CD4-positive, CD25-positive, alpha-beta regulatory T cell (primary cell): ENCODE data around the gene ISOC2. TPM values are rescaled to one million over a fixed set of nuclear protein-coding genes. Genes with fewer than 3 reads are reported as not detected.
A peak's percentile ranks its signal among the peaks of the same experiment; 100 is the strongest.
"Not testable (repeated sequence)": the region's sequence is repeated elsewhere in the genome, so short reads cannot be mapped to it uniquely, and the experiment has no call there.

Experiments used
- ATAC-seq, 2 donors: fragments of 150-1000 bp; cut with Tn5 transposase; one replicate each; pipeline ENCODE4 v1.10.0; 2021; ENCODE audit warnings: low read depth in 2 of 2, moderate number of reproducible peaks in 2 of 2, moderate library complexity in 1 of 2
- DNase-seq, 3 donors: peaks; one replicate each; pipeline versions ENCODE4 v3.0.0 to v3.0.0-alpha.2; 2012 to 2022; ENCODE audit warnings: mixed read lengths in 1 of 3
- H3K27ac ChIP-seq: one replicate; pipeline ENCODE4 v1.7.0; 2013; ENCODE audit warnings: mild to moderate bottlenecking, low read length; ENCODE audit not compliant: insufficient read depth, poor library complexity, severe bottlenecking
- H3K27me3 ChIP-seq: one replicate; pipeline ENCODE4 v1.7.0; 2013; ENCODE audit warnings: low read length; ENCODE audit not compliant: control insufficient read depth, insufficient read depth
- H3K36me3 ChIP-seq: one replicate; pipeline ENCODE4 v1.7.0; 2013; ENCODE audit warnings: mild to moderate bottlenecking, low read length, moderate library complexity; ENCODE audit not compliant: control insufficient read depth, insufficient read depth
- H3K4me1 ChIP-seq: 2 replicates; pipeline ENCODE4 v1.7.0; 2013; ENCODE audit warnings: mild to moderate bottlenecking, low read length; ENCODE audit not compliant: insufficient read depth, control insufficient read depth, poor library complexity, severe bottlenecking
- H3K4me3 ChIP-seq: one replicate; pipeline ENCODE4 v1.7.0; 2013; ENCODE audit warnings: low read depth, mild to moderate bottlenecking, low read length, moderate library complexity
- H3K9me3 ChIP-seq, 2 experiments: 1 replicate in 1 of 2; 2 replicates in 1 of 2; pipeline ENCODE4 v1.7.0; 2013; ENCODE audit warnings: low read length in 2 of 2, mild to moderate bottlenecking in 1 of 2, moderate library complexity in 1 of 2; ENCODE audit not compliant: control insufficient read depth in 2 of 2
- H3K27ac Mint-ChIP-seq, 3 donors: one replicate each; pipeline ENCODE4 v1.8.0; 2020 to 2022; ENCODE audit warnings: mild to moderate bottlenecking in 3 of 3, mixed read lengths in 3 of 3, moderate library complexity in 2 of 3
- H3K27me3 Mint-ChIP-seq: one replicate; pipeline ENCODE4 v1.8.0; 2022; ENCODE audit warnings: mild to moderate bottlenecking, mixed read lengths
- H3K36me3 Mint-ChIP-seq: one replicate; pipeline ENCODE4 v1.8.0; 2020; ENCODE audit warnings: mixed read lengths
- H3K4me1 Mint-ChIP-seq, 4 donors: one replicate each; pipeline ENCODE4 v1.8.0; 2020 to 2022; ENCODE audit warnings: mixed read lengths in 4 of 4, mild to moderate bottlenecking in 1 of 4
- H3K4me3 Mint-ChIP-seq, 4 donors: one replicate each; pipeline ENCODE4 v1.8.0; 2020 to 2022; ENCODE audit warnings: mild to moderate bottlenecking in 4 of 4, mixed read lengths in 4 of 4, moderate library complexity in 3 of 4
- H3K9me3 Mint-ChIP-seq, 7 donors: one replicate each; pipeline ENCODE4 v1.8.0; 2020 to 2022; ENCODE audit warnings: mixed read lengths in 7 of 7, mild to moderate bottlenecking in 3 of 7, moderate library complexity in 2 of 7
- polyA plus RNA-seq, 4 donors: library from polyadenylated mRNA; unstranded; fragments of 300-500 nt; fragmentation: Illumina TruSeq; gene quantifications; one replicate each; pipeline ENCODE4 v1.2.3, GENCODE V29; 2021
- total RNA-seq: library from RNA; stranded (reverse); gene quantifications from one replicate; pipeline ENCODE4 v1.2.3, GENCODE V29; 2022

Gene ISOC2
- total and polyA plus RNA-seq, 5 donors from 2014 or later = 6.3 to 34.1 (median 24.9) TPM

DNA sequence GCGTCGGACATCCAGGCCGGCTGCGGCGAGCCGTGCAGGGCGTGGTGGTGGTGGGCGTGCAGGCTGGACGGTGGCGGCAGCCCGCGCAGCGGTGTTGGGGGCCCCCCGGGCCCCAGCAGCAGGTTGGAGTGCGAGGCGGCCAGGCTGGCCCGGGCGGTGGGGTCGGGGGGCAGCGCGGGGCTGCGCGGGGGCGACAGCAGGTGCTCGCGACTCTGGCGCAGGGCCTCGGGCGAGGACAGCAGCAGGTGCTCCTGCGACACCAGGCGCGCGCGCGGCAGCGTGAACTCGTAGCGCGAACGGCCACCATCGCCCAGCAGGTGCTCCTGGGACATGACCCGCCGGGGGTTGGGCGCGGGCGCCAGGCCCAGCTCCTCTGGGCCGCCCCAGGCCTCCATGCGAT is 28.1 kb downstream of the ISOC2 start:
- ATAC-seq = no peak
- Histone ChIP-seq H3K4me1 (no peaks in the 10 kb centered on the region), H3K36me3 (no peaks in the 10 kb centered on the region), H3K4me3 (no peak overlapping the region), H3K27ac (no peak overlapping the region), H3K9me3 (no peaks in the 10 kb centered on the region), H3K27me3 (peaks cover 13% of the 10 kb centered on the region)
- H3K4me1 Mint-ChIP-seq = peaks cover 0 to 2% (median 0%) of the 10 kb centered on the region in 4 donors
- peaks cover 0 to 5% (median 0%) of the 10 kb centered on the region in 7 donors for H3K9me3 Mint-ChIP-seq
- H3K27me3 Mint-ChIP-seq = peaks cover 35% of the 10 kb centered on the region
- H3K27ac Mint-ChIP-seq = no peak overlapping the region
- DNase-seq = no peak
- no peak overlapping the region for H3K4me3 Mint-ChIP-seq
- no peaks in the 10 kb centered on the region for H3K36me3 Mint-ChIP-seq

DNA sequence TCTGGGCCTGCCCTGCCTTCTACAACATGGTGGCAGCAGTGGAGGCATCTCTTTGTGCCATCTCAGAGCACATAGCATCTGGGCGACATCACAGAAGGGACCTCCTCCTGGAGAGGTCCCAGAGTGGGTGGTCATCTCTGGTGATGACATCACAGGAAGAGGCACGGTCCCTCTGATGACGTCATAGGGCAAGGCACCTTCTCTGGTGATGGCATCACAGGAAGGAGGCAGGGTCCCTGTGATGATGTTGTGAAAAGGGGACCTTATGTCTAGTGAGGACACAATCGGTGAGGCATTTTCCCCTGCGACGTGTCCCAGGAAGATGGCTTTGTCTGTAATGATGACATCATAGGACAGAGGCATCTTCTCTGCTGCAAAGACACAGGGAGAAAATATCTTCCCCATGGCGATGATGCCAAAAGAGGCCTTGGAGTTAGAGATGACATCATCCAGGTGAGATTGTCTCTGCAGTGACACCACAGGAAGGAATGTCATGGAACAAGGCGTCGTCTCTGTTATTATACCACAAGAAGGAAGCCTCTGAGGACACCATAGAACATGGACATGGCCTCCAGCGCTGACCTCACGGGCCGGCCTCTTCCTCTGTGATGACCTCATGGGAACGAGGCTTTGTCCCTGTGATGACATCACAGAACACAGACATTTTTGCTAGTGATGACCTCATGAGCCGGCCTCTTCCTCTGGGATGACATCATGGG is 29.0 kb downstream of the ISOC2 start:
- Histone ChIP-seq H3K27ac (no peak overlapping the region), H3K4me1 (no peaks in the 10 kb centered on the region), H3K27me3 (peaks cover 13% of the 10 kb centered on the region), H3K4me3 (no peak overlapping the region), H3K9me3 (no peaks in the 10 kb centered on the region), H3K36me3 (no peaks in the 10 kb centered on the region)
- ATAC-seq = no peak
- H3K9me3 Mint-ChIP-seq = peaks cover 0 to 4% (median 0%) of the 10 kb centered on the region in 7 donors
- no peaks in the 10 kb centered on the region for H3K36me3 Mint-ChIP-seq
- no peak overlapping the region for H3K4me3 Mint-ChIP-seq
- no peak overlapping the region for H3K27ac Mint-ChIP-seq
- peaks cover 0 to 2% (median 0%) of the 10 kb centered on the region in 4 donors for H3K4me1 Mint-ChIP-seq
- peaks cover 36% of the 10 kb centered on the region for H3K27me3 Mint-ChIP-seq
- no peak for DNase-seq

DNA sequence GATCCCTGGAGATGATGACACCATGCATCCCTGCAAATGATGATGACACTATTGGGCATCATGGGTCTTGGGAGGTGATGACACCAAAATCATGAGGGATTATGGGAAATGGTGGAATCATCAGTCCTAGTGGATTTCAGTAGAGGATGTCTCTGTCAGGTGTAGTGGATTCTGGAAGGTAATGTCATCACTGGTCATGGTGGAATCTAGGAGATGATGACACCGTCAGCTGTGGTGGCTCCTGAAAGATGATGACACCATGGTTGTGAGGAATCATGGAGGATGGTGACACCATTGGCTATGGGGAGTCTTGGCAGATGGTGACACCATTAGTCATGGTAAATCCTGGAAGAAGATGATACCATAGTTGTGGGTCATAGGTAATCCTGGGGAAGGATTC is 30.3 kb downstream of the ISOC2 start:
- Histone ChIP-seq H3K4me1 (no peaks in the 10 kb centered on the region), H3K27ac (no peak overlapping the region), H3K36me3 (no peaks in the 10 kb centered on the region), H3K4me3 (no peak overlapping the region), H3K27me3 (peaks cover 12% of the 10 kb centered on the region), H3K9me3 (no peaks in the 10 kb centered on the region)
- Mint-ChIP-seq H3K36me3 (no peaks in the 10 kb centered on the region), H3K27me3 (peaks cover 31% of the 10 kb centered on the region), H3K4me3 (no peak overlapping the region), H3K27ac (peak overlapping the region in 1 of 3 donors; percentile 75), H3K9me3 (peaks cover 0 to 3% (median 0%) of the 10 kb centered on the region in 7 donors), H3K4me1 (peaks cover 0 to 2% (median 0%) of the 10 kb centered on the region in 4 donors)
- DNase-seq (no peak), ATAC-seq (no peak)

DNA sequence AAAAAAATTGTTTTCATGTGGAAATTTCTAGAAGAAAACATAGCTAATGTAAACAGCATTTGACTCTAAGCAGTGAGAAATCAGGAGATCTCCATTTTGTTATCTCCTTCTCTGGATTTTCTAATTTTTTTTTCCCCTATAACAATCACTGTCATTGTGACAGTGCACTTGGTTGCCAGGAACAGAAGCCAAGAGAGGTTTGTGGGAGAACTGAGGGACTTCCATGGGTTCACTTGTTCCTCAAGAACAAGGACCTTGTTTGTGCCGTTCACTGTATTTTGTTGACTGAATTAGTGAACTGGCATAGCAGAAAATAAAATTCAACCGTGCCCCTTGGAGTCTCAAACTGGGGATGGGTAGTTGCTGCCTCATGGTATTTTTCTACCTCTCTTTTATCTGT is 35.4 kb downstream of the ISOC2 start:
- Histone ChIP-seq H3K9me3 (no peaks in the 10 kb centered on the region), H3K27ac (no peak overlapping the region), H3K27me3 (peaks cover 9% of the 10 kb centered on the region), H3K4me3 (no peak overlapping the region), H3K36me3 (no peaks in the 10 kb centered on the region), H3K4me1 (peaks cover 7% of the 10 kb centered on the region)
- DNase-seq (no peak), ATAC-seq (no peak)
- Mint-ChIP-seq H3K27ac (no peak overlapping the region), H3K4me3 (no peak overlapping the region), H3K27me3 (peaks cover 23% of the 10 kb centered on the region), H3K9me3 (peaks cover 0 to 2% (median 0%) of the 10 kb centered on the region in 7 donors), H3K4me1 (peaks cover 0 to 8% (median 4%) of the 10 kb centered on the region in 4 donors), H3K36me3 (no peaks in the 10 kb centered on the region)

DNA sequence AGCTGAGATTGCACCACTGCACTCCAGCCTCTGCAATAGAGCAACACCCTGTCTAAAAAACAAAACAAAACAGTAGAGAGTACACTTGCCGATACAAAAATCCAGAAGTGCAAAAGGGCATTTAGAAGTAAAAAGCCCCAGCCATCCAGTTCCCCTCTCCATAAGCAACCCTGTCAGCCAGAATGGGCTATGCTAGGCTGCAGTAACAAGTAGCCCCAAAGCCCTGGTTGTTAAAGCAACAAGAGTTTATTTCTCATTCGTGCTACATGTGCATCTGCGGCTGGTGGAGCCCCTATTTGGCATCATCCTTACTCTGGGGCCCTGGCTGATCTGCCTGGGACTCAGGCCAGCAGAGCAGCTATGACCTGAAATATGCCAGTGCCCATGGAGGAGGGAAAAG is 36.9 kb downstream of the ISOC2 start:
- Histone ChIP-seq H3K4me1 (peaks cover 9% of the 10 kb centered on the region), H3K9me3 (no peaks in the 10 kb centered on the region), H3K27ac (no peak overlapping the region), H3K36me3 (no peaks in the 10 kb centered on the region), H3K27me3 (peaks cover 2% of the 10 kb centered on the region), H3K4me3 (no peak overlapping the region)
- DNase-seq (no peak), ATAC-seq (no peak)
- no peak overlapping the region for H3K27ac Mint-ChIP-seq
- peaks cover 0 to 2% (median 0%) of the 10 kb centered on the region in 7 donors for H3K9me3 Mint-ChIP-seq
- H3K4me1 Mint-ChIP-seq = peaks cover 0 to 17% (median 5%) of the 10 kb centered on the region in 4 donors
- no peaks in the 10 kb centered on the region for H3K36me3 Mint-ChIP-seq
- H3K27me3 Mint-ChIP-seq = peaks cover 24% of the 10 kb centered on the region
- H3K4me3 Mint-ChIP-seq = no peak overlapping the region

DNA sequence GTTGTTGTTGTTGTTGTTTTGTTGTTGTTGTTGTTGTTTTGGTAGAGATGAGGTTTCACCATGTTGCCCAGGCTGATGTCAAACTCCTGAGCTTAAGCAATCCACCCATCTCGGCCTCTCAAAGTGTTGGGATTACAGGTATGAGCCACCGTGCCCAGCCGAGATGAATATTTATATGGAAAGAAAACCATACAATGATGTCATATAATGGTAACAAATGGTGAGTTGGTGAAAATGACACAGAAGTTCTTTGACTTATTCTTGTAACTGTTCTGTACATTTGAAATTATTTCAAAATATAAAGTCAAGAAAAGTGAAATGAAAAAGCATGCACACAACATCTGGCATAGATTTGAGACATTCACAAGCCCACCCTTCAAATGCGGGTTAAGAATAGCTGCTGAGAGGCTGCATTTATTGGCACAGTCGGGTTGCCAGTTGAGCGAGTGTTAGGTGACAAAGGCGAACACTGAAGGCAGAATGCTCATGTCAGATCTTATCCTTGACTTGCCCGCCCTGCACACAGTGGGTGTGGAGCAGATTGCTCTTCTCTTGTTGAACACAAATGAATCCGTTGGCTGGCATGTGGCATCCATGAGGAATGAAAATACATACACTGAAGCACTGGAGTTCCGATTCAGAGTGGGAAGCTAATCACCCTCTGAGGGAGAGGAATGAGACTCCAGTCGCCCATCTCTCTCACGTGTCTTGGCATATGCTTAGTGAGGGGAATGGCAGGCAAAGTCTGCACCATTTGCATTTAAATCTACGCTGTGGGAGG is 38.0 kb downstream of the ISOC2 start:
- peaks cover 0 to 2% (median 0%) of the 10 kb centered on the region in 7 donors for H3K9me3 Mint-ChIP-seq
- H3K27me3 Mint-ChIP-seq = peaks cover 18% of the 10 kb centered on the region
- peaks cover 0 to 17% (median 5%) of the 10 kb centered on the region in 4 donors for H3K4me1 Mint-ChIP-seq
- H3K27ac Mint-ChIP-seq = no peak overlapping the region
- Histone ChIP-seq H3K9me3 (no peaks in the 10 kb centered on the region), H3K27ac (no peak overlapping the region), H3K36me3 (no peaks in the 10 kb centered on the region), H3K27me3 (peaks cover 2% of the 10 kb centered on the region), H3K4me3 (no peak overlapping the region), H3K4me1 (peaks cover 9% of the 10 kb centered on the region)
- H3K36me3 Mint-ChIP-seq = no peaks in the 10 kb centered on the region
- ATAC-seq (no peak), DNase-seq (no peak)
- H3K4me3 Mint-ChIP-seq = no peak overlapping the region

DNA sequence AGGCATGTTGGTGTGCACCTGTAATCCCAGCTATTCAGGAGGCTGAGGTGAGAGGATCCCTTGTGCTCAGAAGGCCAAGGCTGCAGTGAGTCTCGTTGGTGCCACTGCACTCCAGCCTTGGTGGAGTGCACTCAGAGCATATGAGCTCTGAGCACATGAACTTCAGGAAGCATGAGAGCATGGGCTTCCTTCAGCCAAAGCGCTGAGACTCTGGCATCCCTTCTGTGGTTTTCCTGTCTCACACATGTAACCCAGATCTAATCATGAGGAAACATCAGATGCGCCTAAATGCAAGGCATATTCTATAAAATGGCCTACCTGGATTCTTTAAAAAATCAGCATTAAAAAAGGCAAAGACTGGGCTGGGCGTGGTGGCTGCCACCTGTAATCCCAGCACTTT is 40.2 kb downstream of the ISOC2 start:
- Mint-ChIP-seq H3K27me3 (peaks cover 20% of the 10 kb centered on the region), H3K4me3 (peak overlapping the region in 2 of 4 donors; percentile 26 to 63), H3K4me1 (peaks cover 0 to 21% (median 5%) of the 10 kb centered on the region in 4 donors), H3K27ac (peak overlapping the region in 1 of 3 donors; percentile 38)
- not testable (repeated sequence) for H3K9me3 Mint-ChIP-seq, H3K27me3 ChIP-seq, H3K36me3 ChIP-seq, H3K27ac ChIP-seq, H3K4me1 ChIP-seq, H3K36me3 Mint-ChIP-seq, H3K9me3 ChIP-seq, H3K4me3 ChIP-seq
- peak in 1 of 2 donors; percentile 60 for ATAC-seq
- DNase-seq = peak in 1 of 3 donors; percentile 34
